Measurements from ENCODE around the gene ADAT2. TPM values are rescaled to one million over a fixed set of nuclear protein-coding genes. Genes with fewer than 3 reads are reported as not detected.
"Not testable (repeated sequence)": the region's sequence is repeated elsewhere in the genome, so short reads cannot be mapped to it uniquely, and the experiment has no call there.

ADAT2 gene
- total RNA-seq: 1.7 and 6.9 TPM in 2 replicates

- peak; percentile 79 for DNase-seq (ENCODE audit: low read depth)
These were observed at the start of gene ADAT2, which contains the start of gene PEX3 for GRCh38 chr6:143450453-143451371. Gene ADAT2, minus strand, starts transcription at chr6:143450695. Its CDS starts 37 bp downstream, at chr6:143450658. Gene PEX3, plus strand, starts transcription at chr6:143450805. Its CDS starts 238 bp downstream, at chr6:143451043.

DNA sequence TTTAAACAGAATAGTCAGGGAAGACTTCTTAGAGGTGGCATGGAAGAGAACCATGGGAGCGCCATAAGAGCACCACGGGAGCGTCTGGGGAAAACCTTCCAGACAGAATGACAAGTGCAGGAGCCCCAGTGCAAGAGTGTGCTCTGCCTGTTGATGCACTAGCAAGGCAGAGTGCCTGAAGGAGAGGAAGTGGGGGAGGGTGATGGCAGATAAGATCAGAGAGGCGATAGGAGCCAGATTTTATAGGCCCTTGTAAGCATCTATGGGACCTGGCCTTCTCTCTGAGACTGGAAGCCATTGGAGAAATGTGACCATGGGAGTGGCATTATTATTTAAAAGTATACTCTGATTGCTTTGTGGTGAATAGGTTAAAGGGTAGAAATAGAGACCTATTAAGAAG, 47.9 kb upstream of the ADAT2 start:
- DNase-seq (ENCODE audit: low read depth): no peak

- DNase-seq (ENCODE audit: low read depth): no peak
These were observed 46.5 kb upstream of the ADAT2 start for GRCh38 chr6:143496974-143497373.

GRCh38 chr6:143490775-143491174, 40.3 kb upstream of the ADAT2 start:
- DNase-seq (ENCODE audit: low read depth): no peak

- DNase-seq (ENCODE audit: low read depth): no peak
These were observed 39.7 kb upstream of the ADAT2 start for GRCh38 chr6:143490244-143490643.

DNA sequence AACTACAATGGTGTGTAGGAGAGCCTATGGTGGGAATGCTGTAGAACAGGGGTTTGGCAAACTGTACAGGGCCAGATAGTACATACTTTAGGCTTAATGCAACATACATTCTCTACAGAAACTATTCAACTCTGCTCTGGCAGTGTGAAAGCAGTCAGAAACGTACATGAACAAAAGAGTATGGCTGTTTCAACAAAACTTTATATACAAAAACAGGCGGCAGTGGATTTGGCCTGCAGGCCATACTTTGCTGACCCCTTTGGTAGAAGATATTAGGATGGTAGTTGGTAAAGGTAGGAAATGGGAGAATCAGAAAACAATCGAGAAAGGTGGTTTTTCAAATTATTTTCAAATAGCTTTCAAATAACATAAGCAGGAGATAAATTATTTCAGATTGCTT, 36.3 kb upstream of the ADAT2 start:
- no peak for DNase-seq (ENCODE audit: low read depth)

- DNase-seq (ENCODE audit: low read depth): no peak
These were observed 35.5 kb upstream of the ADAT2 start for GRCh38 chr6:143485967-143486366.

GRCh38 chr6:143482593-143482992, 32.1 kb upstream of the ADAT2 start:
- DNase-seq (ENCODE audit: low read depth): no peak

GRCh38 chr6:143478479-143479062, 28.1 kb upstream of the ADAT2 start:
- DNase-seq (ENCODE audit: low read depth): no peak

DNA sequence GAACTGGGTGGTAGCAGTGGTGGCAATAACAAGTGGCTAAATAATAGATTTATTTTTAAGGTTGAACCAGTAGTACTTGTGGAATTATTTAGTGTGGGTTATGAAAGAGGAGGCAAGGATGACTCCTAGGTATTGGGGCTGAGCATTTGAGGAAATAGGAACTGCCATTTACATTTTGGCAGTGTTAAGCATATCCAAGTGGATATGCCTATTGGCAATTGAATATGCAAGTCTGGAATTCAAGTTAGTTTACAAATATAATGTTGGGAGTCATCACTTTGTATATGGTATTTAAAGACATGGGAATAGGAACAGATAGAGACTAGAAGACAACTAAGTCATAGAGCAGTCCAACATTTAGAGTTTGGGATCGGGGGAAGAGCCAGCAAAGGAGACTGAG, 26.1 kb upstream of the ADAT2 start:
- DNase-seq (ENCODE audit: low read depth): no peak

DNA sequence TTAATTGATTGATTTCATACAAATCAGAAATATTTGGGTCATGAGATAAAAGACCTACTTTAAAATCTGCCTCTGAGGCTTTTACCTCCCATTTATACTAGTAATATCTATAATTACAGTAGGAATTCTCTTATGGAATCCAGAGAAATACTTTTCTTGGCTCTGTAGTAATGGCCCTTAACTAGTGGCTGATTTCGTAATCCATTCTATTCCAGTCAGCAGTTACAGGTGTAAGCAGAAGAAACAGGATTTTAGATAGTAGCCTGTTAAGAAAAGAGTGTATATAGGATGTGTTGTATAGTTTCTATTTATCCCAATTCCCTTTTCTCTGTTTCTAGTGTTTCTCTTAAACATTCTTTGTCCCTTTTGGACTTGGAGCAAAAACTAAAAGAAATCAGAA, 21.3 kb upstream of the ADAT2 start:
- no peak for DNase-seq (ENCODE audit: low read depth)

DNA sequence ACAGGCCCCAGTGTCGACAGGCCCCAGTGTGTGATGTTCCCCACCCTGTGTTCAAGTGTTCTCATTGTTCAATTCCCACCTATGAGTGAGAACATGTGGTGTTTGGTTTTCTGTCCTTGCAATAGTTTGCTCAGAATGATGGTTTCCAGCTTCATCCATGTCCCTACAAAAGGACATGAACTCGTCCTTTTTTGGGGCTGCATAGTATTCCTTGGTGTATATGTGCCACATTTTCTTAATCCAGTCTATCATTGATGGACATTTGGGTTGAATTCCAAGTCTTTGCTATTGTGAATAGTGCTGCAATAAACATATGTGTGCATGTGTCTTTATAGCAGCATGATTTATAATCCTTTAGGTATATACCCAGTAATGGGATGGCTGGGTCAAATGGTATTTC, 18.3 kb upstream of the ADAT2 start:
- DNase-seq (ENCODE audit: low read depth): not testable (repeated sequence)

DNA sequence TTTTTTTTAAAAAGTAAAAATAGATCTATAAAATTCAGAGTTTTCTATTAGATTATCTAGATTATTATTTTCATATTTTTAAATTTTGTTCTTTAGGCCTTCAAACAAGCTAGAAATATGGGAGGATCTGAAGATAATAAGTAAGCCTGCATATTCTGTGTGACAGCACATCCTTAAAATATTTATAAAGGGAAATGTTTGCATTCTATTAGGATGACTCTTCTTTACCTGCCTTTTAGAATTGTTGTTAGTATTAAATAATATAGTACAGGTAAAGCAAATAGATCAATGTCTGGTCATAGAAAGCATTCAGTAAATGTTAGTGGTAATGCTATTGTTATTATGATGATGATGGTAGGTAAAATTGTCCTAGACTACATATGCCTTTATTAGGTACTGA, 17.5 kb upstream of the ADAT2 start:
- no peak for DNase-seq (ENCODE audit: low read depth)

GRCh38 chr6:143465546-143465945, 15.1 kb upstream of the ADAT2 start:
- no peak for DNase-seq (ENCODE audit: low read depth)

DNA sequence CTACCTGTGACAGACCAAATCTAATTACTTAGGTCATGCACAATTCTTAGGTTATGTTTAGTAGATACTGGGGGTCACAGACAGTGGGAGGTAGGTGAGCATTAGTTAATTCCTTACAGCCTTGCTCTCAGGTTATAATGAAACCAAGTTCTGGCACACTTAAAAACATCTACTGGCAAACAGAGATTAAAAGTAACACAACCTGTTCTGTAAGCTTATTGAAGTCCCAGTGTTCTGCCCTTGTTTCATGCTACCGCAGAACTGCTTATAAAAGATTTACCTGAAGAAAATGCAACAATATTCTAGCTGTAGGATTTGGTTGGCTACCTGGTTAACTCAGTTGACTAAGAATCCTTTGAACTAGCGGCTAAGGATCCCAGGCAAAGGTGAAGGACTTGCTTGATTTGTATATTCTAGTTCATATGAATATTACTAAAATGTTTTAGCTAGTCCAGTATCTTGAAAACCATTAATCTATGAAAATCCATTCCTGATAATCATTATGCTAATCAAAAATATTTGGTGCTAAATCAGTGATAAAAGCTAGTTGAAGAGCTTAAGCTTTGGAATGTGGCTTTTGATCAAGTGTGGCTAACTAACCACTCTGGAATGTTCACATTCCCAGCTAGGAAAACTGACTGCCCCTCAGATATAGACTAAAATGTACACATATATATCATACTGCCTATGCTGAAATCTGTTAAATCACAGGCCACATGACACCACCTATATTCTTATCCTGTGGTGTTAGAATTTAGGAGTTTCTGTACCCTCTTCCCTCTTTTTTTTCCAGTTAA, 7.3 kb upstream of the ADAT2 start:
- peak; percentile 40 for DNase-seq (ENCODE audit: low read depth)

GRCh38 chr6:143451531-143451930, 1.0 kb upstream of the ADAT2 start:
- DNase-seq (ENCODE audit: low read depth): peak; percentile 39

GRCh38 chr6:143449714-143450452, 612 bp downstream of the ADAT2 start:
- DNase-seq (ENCODE audit: low read depth): peak; percentile 25

DNA sequence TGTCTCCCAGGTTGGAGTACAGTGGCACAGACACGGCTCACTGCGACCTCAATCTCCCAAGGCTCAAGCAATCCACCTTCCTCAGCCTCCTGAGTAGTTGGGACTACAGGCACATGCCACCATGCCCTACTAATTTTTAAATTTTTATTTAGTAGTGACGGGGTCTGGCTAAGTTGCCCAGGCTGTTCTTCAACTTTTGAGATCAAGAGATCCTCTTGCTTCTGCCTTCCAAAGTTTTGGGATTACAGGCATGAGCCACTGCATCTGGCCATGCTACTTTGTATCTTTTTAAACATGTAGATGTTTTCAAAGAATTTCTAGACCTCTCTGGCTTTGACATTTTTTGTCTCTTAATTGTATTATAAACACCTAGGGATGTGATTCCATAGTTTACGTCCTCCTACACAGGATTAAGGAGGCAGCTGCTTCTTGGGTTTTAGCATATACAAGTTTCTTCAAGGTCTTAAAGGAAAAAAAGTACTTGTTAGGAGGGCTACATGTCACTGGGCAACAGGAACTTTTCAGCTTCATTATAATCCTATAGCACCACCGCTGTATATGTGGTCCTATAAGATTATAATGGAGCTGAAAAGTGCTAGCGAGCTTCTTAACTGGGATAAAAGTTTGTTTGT, 1.3 kb downstream of the ADAT2 start:
- no peak for DNase-seq (ENCODE audit: low read depth)

- DNase-seq (ENCODE audit: low read depth): not testable (repeated sequence)
These were observed 2.6 kb downstream of the ADAT2 start for GRCh38 chr6:143447865-143448264.

GRCh38 chr6:143443096-143443495, 7.4 kb downstream of the ADAT2 start:
- DNase-seq (ENCODE audit: low read depth): no peak

Data from renal cortical epithelial cell (primary cell).